NCI-H1436 (cell line): ENCODE measurements around the gene PRSS53.
"Not testable (repeated sequence)": the region's sequence is repeated elsewhere in the genome, so short reads cannot be mapped to it uniquely, and the experiment has no call there.

Source experiments
- DNase-seq: peaks from one replicate; lab custom pipeline; 2025; lab: John Stamatoyannopoulos, UW

Gene PRSS53

DNA sequence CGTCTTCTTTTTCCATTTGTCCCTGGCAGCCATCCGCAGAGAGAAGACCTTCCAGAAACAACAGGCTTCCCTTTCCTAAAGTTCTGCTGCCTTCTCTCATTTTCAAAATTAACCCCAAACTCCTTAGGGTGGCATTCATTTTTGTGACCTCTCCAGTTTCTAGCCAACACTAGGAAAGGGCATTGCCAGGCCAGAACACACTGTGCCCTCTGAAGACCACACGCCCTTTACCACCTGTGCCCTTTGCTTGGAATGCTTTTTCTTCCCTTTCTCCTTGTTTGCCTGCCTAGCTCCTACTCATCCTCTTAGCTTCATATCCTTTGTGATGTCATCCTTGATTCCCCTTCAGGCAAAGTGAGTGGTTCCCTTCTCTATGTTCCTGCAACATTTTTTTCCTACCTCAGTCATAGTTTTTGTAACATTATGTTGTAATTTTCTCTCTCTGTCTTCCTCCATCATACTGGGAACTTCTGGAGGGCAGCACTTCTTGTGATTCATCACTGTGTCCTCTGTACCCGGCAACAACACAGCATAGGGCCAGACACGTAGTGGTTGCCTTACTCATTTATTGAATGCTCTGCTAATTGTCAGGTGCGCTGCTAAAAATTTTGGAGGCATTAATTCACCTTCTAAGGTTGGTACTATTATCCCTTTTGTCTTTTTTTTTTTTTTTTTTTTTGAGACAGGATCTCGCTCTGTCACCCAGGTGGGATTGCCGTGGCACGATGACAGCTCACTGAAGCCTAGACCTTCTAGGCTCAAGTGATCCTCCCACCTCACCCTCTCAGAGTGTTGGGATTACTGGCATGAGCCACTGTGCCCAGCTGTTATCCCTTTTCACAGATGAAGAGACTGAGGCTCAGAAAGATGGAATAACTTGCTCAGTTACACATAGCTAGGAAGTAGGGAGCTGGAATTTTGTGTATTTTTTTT is 29.7 kb upstream of the PRSS53 start:
- no peak for DNase-seq

DNA sequence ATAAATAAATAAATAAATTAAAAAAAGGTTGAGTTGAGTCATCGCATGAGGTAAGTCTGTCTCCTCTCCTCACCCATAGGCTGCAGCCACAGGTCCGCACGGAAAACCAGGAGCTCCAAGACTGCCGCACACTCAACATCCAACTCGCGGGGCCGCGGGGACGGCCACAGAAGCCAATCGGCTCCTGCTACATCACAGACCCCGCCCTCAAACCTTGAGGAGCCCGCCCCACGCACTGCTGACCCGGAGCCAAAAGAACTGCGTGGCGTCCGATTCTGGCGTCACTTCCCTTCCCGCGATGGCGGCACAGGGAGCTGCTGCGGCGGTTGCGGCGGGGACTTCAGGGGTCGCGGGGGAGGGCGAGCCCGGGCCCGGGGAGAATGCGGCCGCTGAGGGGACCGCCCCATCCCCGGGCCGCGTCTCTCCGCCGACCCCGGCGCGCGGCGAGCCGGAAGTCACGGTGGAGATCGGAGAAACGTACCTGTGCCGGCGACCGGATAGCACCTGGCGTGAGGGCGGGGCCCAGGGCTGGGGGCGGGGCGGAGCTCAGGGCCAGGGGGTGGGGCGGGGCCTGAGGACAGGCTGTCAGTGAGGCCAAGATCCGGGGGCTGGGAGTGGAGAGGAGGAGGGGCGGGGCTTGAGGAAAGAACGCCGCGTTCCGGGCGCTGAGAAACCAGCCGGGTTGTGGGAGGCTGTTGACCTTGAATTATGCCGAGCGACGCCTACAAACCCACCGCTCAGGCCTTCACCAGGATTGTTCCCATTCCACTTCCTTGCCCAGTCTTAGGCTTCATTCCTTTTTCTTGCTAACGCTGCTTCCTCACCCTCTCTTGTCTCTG is 28.9 kb upstream of the PRSS53 start, which contains the start of gene KAT8:
TSS of gene KAT8 (plus strand) at position 281 of the 839 bp plus-strand sequence. CDS start at position 299, 18 bp downstream.
- DNase-seq = peak; percentile 99

DNA sequence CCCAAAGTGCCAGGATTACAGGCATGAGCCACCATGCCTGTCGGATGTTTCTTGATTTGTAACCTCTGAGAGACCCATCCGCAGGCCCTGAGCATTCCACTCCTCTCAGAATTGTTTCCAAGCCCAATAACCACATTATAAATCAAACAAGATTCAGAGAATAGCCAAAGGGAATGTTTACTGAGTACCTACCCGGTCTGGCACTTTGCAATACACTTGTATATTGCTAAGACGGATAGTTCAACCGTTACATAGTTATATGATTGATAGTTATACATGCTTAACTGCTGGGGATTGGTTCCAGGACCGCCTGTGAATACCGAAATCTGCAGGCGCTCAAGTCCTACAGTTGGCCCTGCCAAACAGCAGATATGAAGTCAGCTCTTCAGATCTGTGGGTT is 25.7 kb upstream of the PRSS53 start:
- no peak for DNase-seq

DNA sequence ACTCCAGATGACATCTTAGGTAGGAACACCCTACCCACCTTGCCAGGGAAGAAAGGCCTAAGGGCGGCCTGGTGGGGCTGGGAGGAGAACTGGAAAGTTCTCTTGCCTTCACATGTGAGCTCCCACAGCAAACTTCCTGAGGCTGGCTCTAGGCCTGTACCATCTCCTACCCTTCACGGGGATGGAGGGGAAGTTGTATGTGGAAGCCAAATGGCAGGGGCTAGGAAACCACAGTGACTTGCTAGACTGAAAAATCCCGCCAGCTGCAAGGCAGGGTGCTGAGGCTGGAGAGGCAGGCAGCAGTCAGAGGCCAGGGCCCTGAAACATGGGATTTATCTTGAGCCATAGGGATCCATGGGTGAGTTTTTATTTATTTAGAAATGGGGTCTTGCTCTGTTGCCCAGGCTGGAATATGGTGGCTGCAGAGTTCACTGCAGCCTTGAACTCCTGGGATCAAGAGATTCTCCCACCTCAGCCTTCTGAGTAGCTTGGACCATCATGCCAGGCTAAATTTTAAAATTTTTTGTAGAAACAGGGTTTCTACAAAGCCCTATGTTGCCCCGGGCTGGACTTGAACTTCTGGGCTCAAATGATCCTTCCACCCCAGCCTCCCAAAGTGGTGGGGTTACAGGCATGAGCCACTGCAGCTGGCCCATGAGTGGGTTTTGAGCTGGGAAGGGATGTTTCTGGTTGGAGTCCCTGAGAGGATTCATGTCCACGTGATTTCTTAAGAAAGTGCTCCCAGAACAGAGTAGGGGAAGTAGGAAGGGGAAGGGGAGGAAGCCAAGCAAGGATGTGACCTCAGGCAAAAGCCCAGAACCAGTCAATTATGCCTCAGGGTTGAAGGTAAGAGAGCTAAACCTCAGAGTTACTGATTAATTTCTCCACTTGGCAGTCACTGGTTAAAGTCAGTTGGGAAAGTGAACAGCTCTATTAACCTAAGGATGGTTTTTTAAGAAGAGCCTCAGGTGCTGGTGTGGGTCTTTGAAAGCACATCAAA is 24.7 kb upstream of the PRSS53 start:
- no peak for DNase-seq

DNA sequence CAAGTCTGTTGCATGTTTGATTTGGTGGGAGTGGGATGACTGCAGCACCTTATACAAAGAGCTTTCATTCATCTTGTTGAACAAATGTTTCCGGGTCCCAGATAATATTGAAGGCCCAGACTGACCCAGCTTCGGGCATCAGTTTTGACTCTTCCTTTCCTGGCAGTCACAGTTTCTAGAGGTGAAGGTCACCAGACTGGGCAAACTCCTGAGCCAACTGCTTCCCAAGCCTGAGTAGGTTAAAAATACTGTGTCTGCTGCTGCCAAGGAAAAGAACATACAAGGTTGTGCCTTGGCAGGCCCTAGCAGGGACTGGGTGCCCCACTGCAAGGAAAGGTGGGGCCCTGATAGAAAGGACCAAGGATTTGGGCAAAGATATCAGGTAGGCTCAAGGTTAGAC is 24.0 kb upstream of the PRSS53 start:
- DNase-seq = no peak

DNA sequence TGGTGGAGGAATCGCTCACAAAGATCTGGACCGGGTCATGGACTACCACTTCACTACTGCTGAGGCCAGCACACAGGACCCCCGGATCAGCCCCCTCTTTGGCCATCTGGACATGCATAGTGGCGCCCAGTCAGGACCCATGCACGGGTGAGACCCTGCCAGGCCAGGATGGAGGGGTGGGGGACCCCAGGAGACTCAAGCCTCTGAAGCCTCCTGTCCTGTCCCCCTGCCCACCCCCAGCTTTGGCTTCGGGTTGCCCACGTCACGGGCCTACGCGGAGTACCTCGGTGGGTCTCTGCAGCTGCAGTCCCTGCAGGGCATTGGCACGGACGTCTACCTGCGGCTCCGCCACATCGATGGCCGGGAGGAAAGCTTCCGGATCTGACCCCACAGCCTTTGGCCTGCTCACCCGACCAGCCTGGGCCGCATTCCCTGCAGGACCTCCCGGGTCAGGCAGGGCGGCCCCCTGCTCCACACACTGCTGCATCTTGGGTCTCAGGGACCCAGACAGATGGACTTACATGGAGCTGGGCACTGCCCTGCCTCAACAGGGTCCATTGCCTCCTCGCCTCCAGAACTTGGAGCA is 23.2 kb upstream of the PRSS53 start:
- DNase-seq = no peak

DNA sequence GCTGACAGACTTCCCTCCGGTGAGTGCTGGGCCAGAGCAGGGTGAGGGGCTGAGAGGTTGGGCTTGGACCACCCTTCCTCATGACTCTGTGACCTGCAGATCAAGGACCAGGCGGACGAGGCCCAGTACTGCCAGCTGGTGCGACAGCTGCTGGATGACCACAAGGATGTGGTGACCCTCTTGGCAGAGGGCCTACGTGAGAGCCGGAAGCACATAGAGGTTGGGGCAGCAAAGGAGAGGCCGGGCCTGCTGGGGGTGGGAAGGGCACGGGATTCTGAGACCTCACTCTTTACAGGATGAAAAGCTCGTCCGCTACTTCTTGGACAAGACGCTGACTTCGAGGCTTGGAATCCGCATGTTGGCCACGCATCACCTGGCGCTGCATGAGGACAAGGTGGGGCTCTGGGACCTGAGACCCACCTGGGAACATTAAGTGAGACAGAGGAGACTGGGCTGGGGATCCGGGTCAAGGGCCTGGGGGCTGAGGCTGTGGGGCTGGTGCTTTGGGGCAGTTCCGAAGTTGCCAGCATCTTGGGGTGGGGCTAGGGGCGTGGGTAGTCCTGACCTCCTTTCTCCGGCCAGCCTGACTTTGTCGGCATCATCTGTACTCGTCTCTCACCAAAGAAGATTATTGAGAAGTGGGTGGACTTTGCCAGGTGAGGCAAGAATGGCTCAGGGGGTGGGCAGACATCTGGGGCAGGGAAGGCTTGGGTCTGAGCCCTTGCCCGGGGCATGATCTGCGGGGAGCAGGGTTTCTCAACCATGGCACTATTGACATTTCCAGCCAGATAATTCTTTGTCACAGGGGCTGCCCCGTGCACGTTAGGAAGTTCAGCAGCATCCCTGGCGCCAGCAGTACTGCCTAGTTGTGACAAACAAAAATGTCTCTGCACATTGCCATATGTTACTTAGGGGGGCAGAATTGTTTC is 21.6 kb upstream of the PRSS53 start:
- DNase-seq = no peak

DNA sequence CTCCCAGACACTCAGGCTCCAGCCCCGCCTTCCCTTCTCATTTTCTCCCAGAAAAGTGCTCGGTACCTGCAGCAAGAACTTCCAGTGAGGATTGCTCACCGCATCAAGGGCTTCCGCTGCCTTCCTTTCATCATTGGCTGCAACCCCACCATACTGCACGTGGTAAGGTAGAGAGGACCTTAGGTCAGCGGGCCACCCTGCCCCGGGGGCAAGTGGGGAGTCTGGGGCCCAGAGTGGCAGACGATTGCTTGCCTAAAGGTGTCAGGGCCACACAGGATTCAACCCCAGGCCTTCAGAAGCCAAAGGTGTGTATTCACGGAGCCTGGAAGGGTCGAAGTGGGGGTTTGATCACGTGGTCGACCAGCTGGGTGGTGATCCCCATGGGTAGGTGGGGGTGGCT is 20.9 kb upstream of the PRSS53 start:
- DNase-seq = no peak

DNA sequence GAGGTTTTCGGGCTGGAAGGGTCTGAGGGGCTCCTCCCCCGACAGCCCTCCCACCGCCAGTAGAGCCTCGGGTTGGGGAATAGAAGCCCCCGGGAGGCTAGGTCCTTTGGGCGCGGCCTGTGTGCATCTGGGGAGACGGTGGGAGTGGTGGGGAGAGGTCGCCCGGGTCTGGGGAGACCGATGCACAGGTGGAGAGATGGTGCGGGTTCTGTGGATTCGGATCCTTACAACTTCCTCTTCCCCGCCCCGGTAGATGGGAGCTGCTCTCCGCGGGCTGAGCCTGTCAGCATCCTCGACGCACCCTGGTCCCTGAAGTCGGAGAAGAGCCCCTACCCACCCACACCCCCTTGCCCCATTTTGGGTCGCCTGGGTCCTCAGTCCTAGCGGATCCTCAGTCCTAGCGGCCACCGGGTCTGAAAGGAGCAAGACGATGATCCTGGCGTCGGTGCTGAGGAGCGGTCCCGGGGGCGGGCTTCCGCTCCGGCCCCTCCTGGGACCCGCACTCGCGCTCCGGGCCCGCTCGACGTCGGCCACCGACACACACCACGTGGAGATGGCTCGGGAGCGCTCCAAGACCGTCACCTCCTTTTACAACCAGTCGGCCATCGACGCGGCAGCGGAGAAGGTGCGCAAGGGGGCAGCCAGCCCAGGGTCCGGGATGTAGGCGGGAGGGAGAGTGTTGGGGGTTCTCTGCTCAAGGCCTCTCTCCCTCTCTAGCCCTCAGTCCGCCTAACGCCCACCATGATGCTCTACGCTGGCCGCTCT is 20.2 kb upstream of the PRSS53 start:
- DNase-seq = no peak

DNA sequence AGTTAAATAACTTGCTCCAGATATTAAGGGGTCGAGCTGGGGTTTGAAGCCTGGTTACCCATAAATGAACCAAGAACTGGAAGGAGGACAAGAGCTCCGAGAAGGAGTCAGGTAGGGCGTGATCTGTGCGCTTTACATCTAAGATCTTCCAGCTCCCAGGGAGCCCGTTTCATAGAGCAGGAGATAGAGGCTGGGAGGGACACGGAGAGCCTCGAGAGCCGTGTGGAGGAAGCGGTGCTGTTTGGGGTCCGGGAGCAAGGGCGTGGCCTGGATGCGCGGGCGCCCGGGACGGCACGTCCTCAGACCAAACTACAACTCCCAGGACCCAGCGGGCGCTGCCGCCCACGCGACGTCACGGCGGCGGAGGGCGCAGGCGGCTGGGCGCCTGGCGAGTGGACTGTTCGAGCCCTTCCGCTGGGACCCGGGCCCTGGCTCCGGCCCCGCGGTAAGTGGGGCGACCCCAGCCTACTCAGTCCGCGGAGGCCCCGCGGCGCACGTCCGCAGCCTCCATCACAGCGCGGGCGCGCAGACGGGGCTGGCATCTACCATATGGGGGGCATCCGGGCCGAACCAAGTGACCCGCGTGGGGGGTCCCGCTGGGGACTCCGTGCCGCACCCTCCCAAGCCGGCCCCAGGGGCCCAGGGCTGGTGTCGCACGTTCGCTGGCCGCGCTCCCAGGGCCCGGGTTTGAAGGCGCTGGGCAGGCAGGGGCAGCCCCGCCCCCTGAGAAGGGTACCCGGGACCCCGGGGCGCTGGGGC is 19.5 kb upstream of the PRSS53 start, which contains the start of gene BCKDK:
TSS of gene BCKDK (plus strand) at position 352 of the 759 bp plus-strand sequence. CDS start 838 bp downstream, outside the sequence.
- peak; percentile 54 for DNase-seq

DNA sequence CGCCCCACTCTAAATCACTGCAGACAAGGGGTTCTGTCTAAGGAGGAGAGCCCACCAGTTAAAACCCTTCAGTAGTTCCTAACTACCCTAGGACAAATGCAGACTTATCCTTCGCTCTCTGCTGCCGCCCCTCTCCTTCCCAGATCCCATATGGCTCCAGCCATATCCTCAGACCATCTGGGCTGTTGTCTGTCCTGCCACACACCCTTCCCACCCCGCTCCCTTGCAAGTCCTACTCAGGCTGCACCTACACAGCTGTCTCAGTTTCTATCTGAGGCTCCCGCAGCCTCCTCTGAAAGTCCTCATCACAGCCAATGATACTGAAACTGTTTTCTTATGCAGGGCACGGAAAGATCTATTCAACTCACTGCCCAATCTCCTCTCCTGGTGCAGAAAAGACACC is 18.7 kb upstream of the PRSS53 start:
- DNase-seq = no peak

DNA sequence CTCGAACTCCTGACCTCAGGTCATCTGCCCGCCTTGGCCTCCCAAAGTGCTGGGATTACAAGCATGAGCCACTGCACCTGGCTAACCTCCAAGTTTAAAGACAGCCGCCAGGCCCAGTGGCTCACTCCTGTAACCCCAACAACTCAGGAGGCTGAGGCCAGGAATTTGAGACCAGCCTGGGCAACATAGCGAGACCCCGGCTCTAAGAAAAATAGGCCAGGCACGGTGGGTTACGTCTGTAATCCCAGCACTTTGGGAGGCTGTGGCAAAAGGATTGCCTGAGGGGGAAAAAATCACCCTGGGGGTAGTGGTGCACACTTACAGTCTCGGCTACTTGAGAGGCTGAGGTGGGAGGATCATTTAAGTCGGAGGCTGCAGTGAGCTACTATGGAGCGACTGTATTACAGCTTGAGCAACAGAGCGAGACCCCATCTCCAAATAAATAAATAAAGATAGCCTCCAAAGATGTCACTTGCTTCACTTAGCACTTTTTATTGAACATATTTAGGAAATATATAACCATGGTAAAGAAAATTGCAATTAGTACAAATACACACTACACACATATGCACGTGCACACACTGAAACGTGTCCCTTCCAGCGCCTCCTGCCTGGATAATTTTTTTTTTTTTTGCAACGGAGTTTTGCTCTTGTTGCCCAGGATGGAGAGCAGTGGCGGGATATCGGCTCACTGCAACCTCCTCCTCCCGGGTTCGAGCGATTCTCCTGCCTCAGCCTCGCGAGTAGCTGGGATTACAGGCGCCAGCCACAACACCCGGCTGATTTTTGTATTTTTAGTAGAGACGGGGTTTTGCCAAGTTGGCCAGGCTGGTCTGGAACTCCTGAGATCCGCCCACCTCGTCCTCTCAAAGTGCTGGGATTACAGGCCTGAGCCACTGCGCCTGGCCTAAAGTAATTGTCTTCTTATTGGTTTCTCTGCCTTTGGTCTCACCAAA is 18.0 kb upstream of the PRSS53 start:
- no peak for DNase-seq

DNA sequence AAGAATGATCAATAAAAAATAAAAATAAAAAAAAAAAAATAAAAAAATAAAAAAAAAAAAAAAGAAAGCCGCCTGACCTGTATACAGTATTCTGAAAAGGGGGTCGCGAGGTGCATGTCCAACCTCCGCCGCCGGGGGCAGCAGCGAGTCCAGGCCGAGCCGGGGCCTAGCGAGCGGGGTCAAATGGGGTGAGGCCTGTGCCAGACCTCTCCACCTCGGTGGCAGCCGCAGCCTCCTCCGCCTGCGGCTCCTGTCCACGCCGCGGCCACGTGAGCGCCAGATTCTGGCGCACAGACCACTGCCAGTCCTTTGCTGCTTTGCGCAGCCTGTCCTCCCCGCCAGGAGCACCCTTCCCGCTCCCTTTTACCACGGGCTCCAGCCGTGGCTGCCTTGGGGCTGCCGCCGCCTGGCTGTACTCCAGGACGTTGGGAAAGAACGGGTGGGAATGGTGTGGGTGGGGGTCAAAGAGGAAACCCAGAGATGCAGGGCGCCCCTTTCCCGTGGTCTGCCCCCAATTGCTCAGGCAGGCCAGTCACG is 17.0 kb upstream of the PRSS53 start:
- no peak for DNase-seq

DNA sequence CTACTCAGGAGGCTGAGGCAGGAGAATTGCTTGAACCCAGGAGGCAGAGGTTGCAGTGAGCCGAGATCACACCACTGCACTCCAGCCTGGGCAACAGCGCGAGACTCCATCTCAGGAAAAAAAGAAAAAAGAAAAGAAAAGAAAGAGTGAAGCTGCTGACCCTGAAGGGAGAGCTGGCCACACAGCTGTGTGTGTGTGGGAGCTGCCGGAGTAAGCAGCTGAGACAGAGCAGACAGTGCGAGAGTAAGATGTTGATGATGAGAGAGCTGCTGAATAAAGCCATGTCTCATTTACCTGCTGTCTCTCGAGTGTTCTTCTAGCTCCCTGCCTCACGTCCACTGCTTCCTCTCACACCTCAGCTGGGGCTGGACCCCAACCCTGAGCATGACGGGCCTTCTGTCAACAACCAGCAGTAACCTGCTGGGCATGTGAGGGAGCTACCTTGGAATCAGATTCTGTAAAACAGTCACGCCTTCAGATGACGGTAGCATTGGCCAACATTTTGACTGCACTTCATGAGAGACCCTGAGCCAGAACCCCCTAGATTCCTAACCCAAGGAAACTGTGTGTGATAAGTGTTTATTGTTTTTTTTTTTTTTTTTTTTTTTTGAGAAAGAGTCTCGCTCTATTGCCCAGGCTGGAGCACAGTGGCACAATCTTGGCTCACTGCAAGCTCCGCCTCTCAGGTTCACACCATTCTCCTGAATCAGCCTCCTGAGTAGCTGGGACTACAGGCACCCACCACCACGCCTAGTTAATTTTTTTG is 12.3 kb upstream of the PRSS53 start:
- not testable (repeated sequence) for DNase-seq

DNA sequence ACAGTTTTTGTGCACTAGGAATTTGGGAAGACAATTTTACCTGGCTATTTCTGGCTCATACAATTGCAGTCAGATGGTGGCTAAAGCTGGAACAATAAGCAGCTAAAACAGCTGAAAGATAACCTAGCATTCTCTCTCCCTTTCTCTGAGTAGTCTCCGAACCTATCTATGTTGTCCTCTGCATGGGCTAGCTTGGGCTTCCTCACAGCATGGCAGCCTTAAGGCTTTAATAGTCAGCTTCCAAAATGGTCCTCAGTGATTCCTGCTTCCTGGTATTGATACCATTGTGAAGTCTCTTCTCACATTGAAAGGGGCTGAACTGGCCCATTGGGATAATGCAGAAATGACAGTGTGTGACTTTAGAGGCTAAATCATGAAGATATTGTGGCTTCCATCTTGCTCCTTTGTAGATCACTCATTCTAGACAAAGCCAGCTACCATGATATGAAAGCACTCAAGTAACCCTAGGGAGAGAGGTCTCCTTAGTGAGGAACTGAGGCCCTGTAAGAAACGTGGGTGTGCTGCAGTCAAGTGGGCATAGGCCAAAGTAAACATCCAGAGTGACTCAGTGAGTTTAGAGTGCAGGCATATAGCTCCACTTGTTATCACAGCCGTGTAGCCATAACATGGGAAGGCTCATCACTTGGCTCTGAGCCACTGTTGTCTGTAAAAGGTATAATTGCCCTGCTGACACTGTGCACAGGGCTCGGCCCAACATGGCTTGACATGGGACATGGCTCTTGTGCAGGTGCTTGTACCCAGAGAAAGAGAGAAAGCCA is 11.3 kb upstream of the PRSS53 start:
- no peak for DNase-seq
